ENCODE measurements around the gene MON2. TPM values are rescaled to one million over a fixed set of nuclear protein-coding genes. Genes with fewer than 3 reads are reported as not detected.

MON2 gene
- total and polyA plus RNA-seq, 2 of the 13 experiments (the other 11 are each of a cell fraction or from before 2014, with no cell fraction given): 10.5 to 24.8 TPM

- TF ChIP-seq RERE (CRISPR knock-in tag; IDR thresholded peaks at IDR 0.05; ENCODE audit: low read depth) (no peak), ZSCAN30 (CRISPR knock-in tag; IDR thresholded peaks at IDR 0.05) (no peak)
Observed at GRCh38 chr12:62536546-62536945, 69.9 kb downstream of the MON2 start (continued).

- FAIRE-seq (no peak), ATAC-seq (no peak), DNase-seq (ENCODE audit: low spot score) (no peak)
- Histone ChIP-seq H3K4me1 (ENCODE audit: insufficient read depth, low read length) (peaks cover 13% of the 10 kb centered on the region), H2AFZ (ENCODE audit: low read length) (no peak overlapping the region), H3K9ac (ENCODE audit: insufficient read depth, low read depth, low read length) (no peak overlapping the region), H3K9me3 (ENCODE audit: low read length) (no peaks in the 10 kb centered on the region), H3K27me3 (ENCODE audit: control insufficient read depth in 1 of 2, insufficient read depth in 2 of 2, low read length in 2 of 2) (no peaks in the 10 kb centered on the region), H3K36me3 (replicated peaks in 1 of 2; ENCODE audit: control insufficient read depth in 1 of 2, insufficient read depth in 2 of 2, low read length in 2 of 2) (peaks cover 2 to 23% of the 10 kb centered on the region in 2 experiments; a peak in 3 of 5 replicates), H3K4me3 (replicated peaks in 1 of 3; ENCODE audit: insufficient read depth in 1 of 3, low read depth in 2 of 3, low read length in 3 of 3) (no peak overlapping the region), H3K79me2 (ENCODE audit: insufficient read depth, low read length) (no peaks in the 10 kb centered on the region), H3K4me2 (ENCODE audit: low read depth, low read length) (no peak overlapping the region), H4K20me1 (ENCODE audit: insufficient read depth, low read length) (no peaks in the 10 kb centered on the region), H3K27ac (ENCODE audit: extremely low read length, insufficient read depth, low read length) (no peak overlapping the region)
- BruUV-seq (replicated peaks): no TSS peak
- in situ Hi-C loops (cut with HindIII; ENCODE audit: extremely low pct_ligation_motif_present, low pct_unique_long_range_greater_than_20kb): no loop called here
- intact Hi-C loops (cut with micrococcal nuclease; ENCODE audit: unreplicated experiment): no loop called here
- ChIA-PET POLR2A (no interaction called here), CTCF (ENCODE audit: low intra/inter-chr PET ratio, low total read pairs) (no interaction called here)
- WGBS (ENCODE audit: low lambda C conversion rate): 100% methylated on average over 2 of the region's 2 CpGs
- TF ChIP-seq TFE3 (CRISPR knock-in tag; IDR thresholded peaks at IDR 0.05): no peak
- no peak for TF ChIP-seq ZNF781 (CRISPR knock-in tag; IDR thresholded peaks at IDR 0.05; ENCODE audit: borderline replicate concordance, not compliant biosample characterization)
- TF ChIP-seq GPBP1L1 (CRISPR knock-in tag; IDR thresholded peaks at IDR 0.05): no peak
- no peak for TF ChIP-seq ZNF564 (CRISPR knock-in tag; IDR thresholded peaks at IDR 0.05)
- no peak for TF ChIP-seq GMEB2 (CRISPR knock-in tag; IDR thresholded peaks at IDR 0.05; ENCODE audit: low read depth)
- TF ChIP-seq UBTF (CRISPR knock-in tag; IDR thresholded peaks at IDR 0.05): no peak
- TF ChIP-seq MAFF (IDR thresholded peaks at IDR 0.05; ENCODE audit: low read depth, low read length): no peak
- TF ChIP-seq ADNP (CRISPR knock-in tag; IDR thresholded peaks at IDR 0.05): no peak
- no peak for TF ChIP-seq HOXA5 (CRISPR knock-in tag; IDR thresholded peaks at IDR 0.05)
Observed at GRCh38 chr12:62537551-62537950, 70.9 kb downstream of the MON2 start.
